Measurements from ENCODE around the gene AKR1C2. TPM values are rescaled to one million over a fixed set of nuclear protein-coding genes. Genes with fewer than 3 reads are reported as not detected.
"Not testable (repeated sequence)": the region's sequence is repeated elsewhere in the genome, so short reads cannot be mapped to it uniquely, and the experiment has no call there.

Gene AKR1C2
- polyA plus RNA-seq, 3 donors = 80.9 to 394 (median 200) TPM

- not testable (repeated sequence) for H3K27ac ChIP-seq (ENCODE audit: low read depth, low read length)
Measured at GRCh38 chr10:4943416-4943815, 60.2 kb downstream of the AKR1C2 start.

- H3K27ac ChIP-seq (ENCODE audit: low read depth, low read length) = not testable (repeated sequence)
- 62 to 75% (median 70%) methylated on average over 2 of the region's 2 CpGs for WGBS, 3 donors
Measured at GRCh38 chr10:4942931-4943330, 60.7 kb downstream of the AKR1C2 start.

GRCh38 chr10:4941540-4942330 is 61.9 kb downstream of the AKR1C2 start:
- no peak overlapping the region for H3K27ac ChIP-seq (ENCODE audit: low read depth, low read length)
- WGBS, 3 donors = 78 to 91% (median 80%) methylated on average over 5 of the region's 5 CpGs

- H3K27ac ChIP-seq (ENCODE audit: low read depth, low read length) = not testable (repeated sequence)
- WGBS, 3 donors = 97 to 100% (median 97%) methylated on average over 2 of the region's 2 CpGs
Measured at GRCh38 chr10:4940909-4941308, 62.7 kb downstream of the AKR1C2 start.

GRCh38 chr10:4940073-4940428 is 63.6 kb downstream of the AKR1C2 start:
- 82 to 90% (median 86%) methylated on average over 5 to 6 of the region's 6 CpGs for WGBS, 3 donors
- not testable (repeated sequence) for H3K27ac ChIP-seq (ENCODE audit: low read depth, low read length)

GRCh38 chr10:4939224-4940072 is 64.2 kb downstream of the AKR1C2 start:
- 62 to 79% (median 74%) methylated on average over 7 of the region's 7 CpGs for WGBS, 3 donors
- H3K27ac ChIP-seq (ENCODE audit: low read depth, low read length) = no peak overlapping the region

Other genes starting within 250 kb of the AKR1C2 start
- gene AKR1E2, start 177.7 kb downstream of the AKR1C2 start, polyA plus RNA-seq = 1 to 10 TPM; 1.0 to 2.9 (median 2.4) TPM
- gene AKR1C1, start 40.4 kb downstream of the AKR1C2 start, polyA plus RNA-seq = 100 to 1,000 TPM in 2 of 3 donors, 10 to 100 TPM in 1; 38.1 to 183 (median 166) TPM
- 100 to 1,000 TPM in 2 of 3 donors, 10 to 100 TPM in 1; 25.7 to 149 (median 122) TPM for gene AKR1C3, start 90.6 kb upstream of the AKR1C2 start, polyA plus RNA-seq
- gene AKR1C8, start 181.3 kb upstream of the AKR1C2 start, polyA plus RNA-seq = under 1 TPM in 2 of 3 donors, not detected in 1; 0.14 to 0.34 TPM
- not detected for gene AKR1C4, start 193.0 kb upstream of the AKR1C2 start, polyA plus RNA-seq

All from adipose tissue (tissue), 3 donors.